SU-DHL-6 (cell line): ENCODE data around the gene MFN2.

ENCODE experiments used
- CTCF ChIP-seq: fragments of 200-600 bp; sonication (generic); IDR thresholded peaks from one replicate; pipeline ENCODE4 v1.5.1; 2017; ENCODE audit warnings: antibody characterized with exemption, mild to moderate bottlenecking, low read length, moderate library complexity; ENCODE audit not compliant: insufficient read depth, poor library complexity, severe bottlenecking
- EZH2phosphoT487 ChIP-seq: fragments of 200-600 bp; sonication (generic), shearing (Covaris generic); conservative IDR thresholded peaks from 2 replicates; pipeline ENCODE4 v1.6.1; 2018; ENCODE audit warnings: mild to moderate bottlenecking, antibody characterized with exemption, low read length, moderate library complexity, mixed read lengths

GRCh38 chr1:12019858-12020509 lies 39.7 kb downstream of the MFN2 start:
- TF ChIP-seq CTCF (no peak), EZH2phosphoT487 (no peak)
